ENCODE data around the gene SORCS3. TPM values are rescaled to one million over a fixed set of nuclear protein-coding genes. Genes with fewer than 3 reads are reported as not detected.
"Not testable (repeated sequence)": the region's sequence is repeated elsewhere in the genome, so short reads cannot be mapped to it uniquely, and the experiment has no call there.

The SORCS3 gene
- total RNA-seq, 2 donors from 2014 or later, result not detected

DNA sequence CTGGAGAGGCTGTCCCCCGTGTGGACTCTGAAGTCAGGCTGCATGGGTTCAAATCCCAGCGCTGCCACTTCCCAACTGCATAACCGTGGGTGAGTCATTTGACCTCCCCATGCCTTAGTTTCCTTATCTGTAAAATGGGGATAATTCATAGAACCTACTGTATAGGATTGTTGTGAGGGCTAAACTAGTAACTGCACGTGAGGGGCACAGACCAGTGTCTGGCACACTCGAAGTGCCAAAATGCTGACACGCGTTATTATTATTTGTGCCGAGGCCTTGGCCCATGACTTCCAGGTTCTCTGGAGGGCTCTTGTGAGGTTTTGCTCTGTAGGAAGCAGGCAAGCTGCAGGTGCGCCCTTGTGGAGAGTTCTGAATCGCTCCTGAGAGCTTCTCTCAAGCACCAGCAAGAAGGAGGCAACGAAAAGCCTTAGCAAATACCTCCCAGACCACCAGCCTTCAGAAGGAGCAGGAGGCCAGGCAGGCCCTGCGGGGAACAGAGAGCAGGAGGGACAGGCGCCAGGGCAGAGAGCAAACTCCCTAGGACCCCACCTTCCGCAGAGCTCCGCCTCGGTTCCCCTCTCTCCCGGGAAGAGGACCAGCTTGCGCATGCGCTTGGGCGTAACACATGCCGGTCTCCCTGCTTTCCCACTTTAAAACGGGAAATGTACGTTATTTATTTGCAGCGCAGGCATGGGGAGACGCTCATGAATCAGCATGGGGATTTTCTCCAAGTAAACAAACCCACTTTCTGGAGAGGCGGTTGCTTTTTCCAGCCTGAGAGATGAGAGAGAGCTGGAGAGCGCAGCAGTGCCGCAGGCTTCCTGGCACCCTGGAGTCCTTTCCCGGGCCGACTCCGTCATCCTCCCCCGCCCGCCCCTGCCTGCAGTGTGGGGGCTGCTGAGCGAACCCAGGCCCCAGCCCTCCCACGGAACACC is 39.6 kb downstream of the SORCS3 start:
- peak; percentile 67 for ATAC-seq
- intact Hi-C loops (cut with DNase I), result no loop called here

DNA sequence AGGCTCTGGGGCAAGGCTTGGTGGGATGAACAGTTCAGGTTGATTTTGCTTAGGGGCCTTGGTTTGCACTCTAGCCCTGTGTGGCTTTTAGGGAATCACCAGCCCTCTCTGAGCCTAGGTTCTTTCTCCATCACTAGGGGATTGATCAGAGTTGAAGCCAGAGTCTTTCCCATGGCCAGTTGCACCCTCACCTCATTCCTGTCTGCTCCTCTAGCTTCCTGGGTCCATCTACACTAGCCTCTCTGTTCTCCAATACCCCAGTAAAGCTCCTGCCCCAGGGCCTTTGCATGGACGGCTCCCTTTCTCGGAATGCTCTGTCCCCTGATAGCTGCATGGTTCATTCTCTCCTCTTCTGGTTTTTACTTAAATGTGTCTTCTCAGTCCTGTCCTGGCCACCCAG is 40.4 kb downstream of the SORCS3 start:
- DNase-seq (no peak), ATAC-seq (no peak)
- intact Hi-C loops (cut with DNase I), result no loop called here

More for the DNA sequence above, 39.6 kb downstream of the SORCS3 start:
- DNase-seq, result peak; percentile 26

DNA sequence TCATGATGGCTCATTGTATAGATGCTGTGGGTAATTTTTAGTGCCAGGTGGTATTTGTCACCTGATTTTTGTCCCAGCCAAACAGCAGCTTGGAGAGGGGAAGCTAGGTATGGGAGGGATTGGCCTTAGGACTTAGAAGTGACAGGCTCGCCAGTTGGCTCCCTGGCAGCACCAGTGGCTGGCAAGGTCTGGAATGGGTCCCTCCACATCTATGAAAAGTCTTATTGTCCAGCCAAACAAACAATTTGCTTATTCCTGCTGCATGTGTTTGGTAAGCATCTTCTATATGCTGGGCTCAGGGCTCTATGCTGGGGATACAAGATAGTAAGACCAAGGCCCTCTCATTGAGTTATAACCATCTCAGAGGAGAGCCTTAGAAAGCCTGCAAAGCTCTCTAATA is 42.5 kb downstream of the SORCS3 start:
- intact Hi-C loops (cut with DNase I), result no loop called here
- no peak for ATAC-seq
- DNase-seq, result no peak

DNA sequence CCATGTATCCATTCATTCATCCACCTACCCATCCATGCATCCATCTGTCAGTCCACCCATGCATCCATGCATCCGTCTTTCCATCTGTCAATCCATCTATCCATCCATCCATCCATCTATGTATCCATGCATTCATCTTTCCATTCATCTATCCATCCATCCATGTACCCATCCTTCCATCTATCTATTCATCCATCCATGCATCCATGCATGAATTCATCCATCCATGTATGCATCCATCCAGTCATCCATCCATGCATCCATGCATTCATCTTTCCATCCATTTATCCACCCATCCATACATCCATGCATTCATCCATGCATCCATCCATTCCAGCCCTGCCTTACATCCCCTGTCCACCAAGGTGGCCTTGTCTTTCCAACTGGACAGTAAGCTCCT is 45.7 kb downstream of the SORCS3 start:
- intact Hi-C loops (cut with DNase I), result no loop called here
- no peak for ATAC-seq
- DNase-seq, result no peak

DNA sequence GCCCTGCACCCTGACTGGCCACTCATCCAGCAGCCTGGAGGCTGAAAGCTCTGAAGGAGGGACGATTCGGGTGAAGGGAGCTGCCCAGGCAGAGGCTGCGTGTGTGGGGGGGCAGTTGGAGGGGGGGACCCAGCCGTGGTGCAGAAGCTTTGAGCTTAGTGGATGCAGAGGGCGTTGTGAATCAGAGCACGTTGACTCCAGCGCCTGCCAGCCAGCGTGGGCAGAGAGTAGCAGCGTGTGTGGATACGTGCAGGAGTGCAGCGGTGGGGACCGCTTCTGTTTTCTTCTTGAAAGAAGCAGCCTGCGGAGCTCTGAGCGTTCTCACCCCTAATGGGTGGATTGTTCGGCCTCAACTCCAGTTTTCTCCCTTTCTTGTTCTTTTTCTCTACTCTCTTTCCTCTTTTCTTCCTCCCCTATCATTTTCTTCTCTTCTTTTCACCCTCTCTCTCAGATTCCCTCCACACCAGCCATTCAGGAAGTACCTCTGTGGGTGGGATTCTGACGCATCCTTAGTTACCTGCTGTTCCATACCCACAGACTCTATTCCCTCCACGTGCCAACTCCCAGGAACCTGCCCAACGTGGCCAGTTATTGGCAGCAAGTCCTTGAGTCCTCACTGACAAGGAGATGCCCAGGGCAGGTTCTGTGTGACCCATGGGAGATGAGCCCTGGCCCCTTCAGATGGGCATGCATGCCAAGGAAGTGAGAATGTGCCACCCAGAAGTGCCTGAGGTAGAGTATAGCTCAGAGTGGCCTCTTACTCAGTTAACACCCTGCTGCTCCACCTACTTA is 47.4 kb downstream of the SORCS3 start:
- ATAC-seq, result no peak
- intact Hi-C loops (cut with DNase I), result no loop called here
- DNase-seq, result no peak

DNA sequence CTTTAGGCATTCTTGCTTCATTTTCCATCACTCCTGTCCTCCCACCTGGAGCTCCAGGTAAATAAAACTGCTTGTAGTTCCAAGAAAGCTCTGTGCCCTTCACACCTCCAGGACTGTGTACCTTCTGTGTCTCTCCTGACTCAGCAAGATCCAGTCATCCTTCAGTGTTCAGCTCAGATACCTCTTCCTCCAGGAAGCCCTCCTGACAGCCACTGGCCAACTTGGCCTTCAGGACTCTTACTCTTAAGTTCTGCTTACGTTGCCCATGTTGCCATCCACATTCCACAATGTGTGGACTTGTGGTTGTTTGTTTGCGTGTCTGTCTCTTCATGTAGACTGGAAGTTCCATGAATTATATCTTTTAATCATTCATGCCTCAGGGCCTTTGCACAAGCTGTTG is 48.0 kb downstream of the SORCS3 start:
- DNase-seq (no peak), ATAC-seq (no peak)
- intact Hi-C loops (cut with DNase I), result no loop called here

DNA sequence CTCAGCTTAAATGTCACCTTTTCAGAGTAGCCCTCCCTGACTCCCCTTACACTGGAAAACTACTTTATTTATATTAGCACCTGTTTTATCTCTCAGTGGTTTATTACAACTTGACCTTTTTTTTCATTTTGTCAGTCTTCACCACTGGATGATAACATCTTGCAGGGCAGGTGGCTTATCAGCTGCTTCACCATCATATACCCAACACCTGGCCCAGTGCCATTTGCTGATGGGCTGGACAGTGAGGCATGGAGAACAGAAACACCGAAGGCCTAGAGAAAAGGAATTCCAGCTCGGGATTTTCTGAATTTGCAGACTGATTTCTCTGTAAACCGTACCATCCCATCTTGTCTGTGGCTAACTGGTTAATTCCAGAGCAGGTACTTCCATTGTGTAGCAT is 48.5 kb downstream of the SORCS3 start:
- no peak for DNase-seq
- ATAC-seq, result no peak
- intact Hi-C loops (cut with DNase I), result no loop called here

DNA sequence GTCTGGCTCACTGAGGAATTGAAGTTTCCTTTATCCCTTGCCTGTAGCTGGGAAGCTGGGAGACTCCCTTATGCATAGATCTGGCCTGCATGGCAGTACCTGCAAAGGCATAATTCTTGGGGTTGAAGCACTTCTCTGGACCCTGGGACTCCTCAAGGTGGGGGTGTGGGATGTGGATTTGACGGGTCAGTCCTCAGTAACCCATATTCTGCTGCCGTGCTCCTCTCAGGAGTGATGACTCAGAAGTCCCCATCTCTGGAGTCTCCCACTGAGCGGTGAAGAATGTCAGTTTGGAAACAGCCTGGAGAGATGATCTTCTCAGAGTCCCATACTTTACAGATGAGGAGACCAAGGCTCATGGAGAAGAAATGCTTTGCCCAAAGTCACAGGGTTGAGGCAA is 49.0 kb downstream of the SORCS3 start:
- intact Hi-C loops (cut with DNase I), result no loop called here
- no peak for DNase-seq
- ATAC-seq, result no peak

DNA sequence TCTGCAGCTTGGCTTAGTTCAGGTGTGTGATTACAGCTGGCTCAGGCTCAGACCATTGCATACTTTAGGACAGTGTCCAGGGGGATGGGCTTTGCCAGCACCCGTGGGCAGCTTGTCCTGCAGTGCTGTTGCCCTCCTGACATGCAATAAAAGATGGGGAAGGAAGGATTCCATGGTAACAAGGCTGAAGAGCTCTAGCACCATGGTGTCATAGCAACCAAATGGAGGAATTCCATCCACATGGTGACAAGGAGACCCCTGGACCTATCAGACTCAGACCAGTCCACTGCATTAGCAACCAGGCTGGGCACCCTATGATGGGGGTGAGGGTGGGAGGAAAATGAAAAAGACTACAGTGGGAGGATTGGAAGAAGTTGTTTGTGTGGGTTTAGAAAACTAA is 49.9 kb downstream of the SORCS3 start:
- DNase-seq (no peak), ATAC-seq (no peak)

DNA sequence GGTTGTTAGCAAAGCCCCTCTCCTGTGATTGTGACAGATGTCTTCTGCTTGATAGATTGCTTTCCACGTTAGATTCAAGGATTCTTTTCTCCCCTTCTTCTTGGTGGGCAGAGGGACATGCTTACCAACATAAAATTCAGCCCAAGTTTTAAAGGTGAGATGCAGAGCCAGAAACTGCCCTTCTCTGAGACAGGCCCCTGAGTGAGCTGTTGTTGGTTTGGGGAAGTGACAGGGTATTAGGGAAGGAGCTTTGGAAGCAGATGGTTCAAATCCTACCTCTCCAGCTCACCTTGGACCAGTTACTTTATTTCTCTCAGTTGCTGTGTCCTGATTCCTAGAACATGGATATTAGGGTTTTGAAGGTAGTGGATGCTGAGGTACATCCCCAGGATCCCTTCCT is 53.0 kb downstream of the SORCS3 start:
- ATAC-seq (no peak), DNase-seq (no peak)
- intact Hi-C loops (cut with DNase I), result no loop called here

More for the DNA sequence above, 49.9 kb downstream of the SORCS3 start:
- intact Hi-C loops (cut with DNase I), result no loop called here

DNA sequence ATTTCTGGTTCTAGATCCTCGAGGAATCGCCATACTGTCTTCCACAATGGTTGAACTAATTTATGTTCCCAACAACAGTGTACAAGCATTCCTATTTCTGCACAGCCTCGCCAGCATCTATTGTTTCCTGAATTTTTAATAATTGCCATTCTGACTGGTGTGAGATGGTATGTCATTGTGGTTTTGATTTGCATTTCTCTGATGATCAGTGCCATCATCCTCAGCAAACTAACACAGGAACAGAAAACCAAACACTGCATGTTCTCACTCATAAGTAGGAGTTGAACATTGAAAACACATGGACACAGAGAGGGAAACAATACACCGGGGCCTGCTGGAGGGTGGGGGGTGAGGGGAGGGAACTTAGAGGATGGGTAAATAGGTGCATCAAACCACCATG is 62.2 kb downstream of the SORCS3 start:
- ATAC-seq; DNase-seq; intact Hi-C loops (cut with DNase I): not testable (repeated sequence)

DNA sequence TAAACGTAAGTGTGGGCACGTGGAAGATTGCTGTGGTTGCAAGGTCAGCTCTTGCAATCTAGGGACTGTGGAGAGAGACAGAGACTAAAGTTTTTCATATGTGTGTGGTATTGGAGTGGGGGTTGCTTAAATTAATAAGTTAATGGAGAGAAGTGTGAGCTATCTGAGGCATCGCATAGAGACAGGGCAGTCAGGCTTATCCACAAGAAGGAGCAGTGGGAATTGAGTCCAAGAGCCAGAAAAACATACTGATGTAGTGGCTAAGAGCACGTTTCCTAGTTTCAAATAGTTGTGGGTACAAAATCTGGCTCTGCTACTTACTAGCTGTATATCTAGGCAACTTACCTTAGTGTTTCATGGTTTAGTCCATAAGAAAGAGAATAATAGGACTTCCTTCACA is 65.8 kb downstream of the SORCS3 start:
- intact Hi-C loops (cut with DNase I), result no loop called here
- ATAC-seq (no peak), DNase-seq (no peak)

DNA sequence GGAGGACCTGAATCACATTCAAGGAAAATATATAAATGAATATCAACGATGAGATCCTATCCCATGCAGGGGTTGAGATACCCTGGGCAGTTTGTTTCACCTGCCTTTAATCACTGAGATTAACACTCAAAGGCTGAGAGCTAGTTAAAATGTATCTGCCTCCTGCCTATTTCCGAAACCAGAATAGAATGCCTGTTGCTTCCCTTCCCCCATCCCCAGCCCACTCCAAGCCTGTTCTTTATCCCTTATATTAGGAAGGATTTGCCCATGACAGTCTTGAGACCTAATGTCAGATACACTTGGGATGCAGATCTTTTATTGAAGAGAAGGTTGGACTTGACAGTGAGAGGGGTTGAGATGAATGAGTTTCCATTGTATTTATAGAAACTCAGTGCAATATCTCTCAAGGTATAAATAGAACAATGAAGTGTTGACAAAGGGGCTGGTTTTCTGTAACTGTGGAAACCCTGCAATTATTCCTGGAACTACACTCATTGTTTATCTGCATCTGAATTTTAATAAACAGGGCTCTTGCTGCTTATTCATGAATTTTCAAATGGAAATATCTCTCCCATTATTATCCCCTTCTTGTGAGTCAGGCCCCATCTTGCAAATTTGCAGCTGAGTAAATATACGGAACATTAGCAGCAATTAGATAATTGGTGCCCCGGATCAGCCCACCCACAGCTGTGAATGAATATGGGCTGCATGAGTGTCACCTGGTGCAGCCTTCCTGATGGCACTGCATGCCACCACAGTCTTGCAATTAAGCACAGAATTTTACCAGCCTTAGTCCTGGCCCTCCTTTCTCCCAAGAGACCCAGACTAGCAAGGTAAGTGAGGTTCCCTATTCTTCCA is 66.7 kb downstream of the SORCS3 start:
- ATAC-seq, result peak in 1 of 2 donors; percentile 30
- intact Hi-C loops (cut with DNase I), result no loop called here
- DNase-seq, result no peak

DNA sequence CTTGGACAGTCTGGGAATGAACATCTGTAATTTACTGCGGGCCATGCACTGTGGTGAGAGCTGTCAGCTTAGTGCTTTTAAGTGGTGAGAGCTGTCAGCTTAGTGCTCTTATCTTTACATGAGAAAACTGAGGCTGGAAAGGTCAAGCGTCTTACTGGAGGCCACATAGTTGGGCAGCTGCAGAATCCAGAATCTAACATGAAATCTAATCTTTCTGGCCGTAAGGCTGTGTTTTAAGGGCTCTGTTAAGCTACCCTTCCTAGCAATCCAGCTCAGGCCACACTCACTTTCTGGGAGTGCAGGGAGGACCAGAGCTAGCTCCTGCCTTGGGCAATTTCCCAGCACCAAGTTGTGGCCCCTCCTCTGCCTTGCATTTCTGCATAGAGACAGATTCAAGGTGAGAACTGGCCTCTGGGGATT is 70.2 kb downstream of the SORCS3 start:
- ATAC-seq, result peak; percentile 50 to 85
- intact Hi-C loops (cut with DNase I), result no loop called here

DNA sequence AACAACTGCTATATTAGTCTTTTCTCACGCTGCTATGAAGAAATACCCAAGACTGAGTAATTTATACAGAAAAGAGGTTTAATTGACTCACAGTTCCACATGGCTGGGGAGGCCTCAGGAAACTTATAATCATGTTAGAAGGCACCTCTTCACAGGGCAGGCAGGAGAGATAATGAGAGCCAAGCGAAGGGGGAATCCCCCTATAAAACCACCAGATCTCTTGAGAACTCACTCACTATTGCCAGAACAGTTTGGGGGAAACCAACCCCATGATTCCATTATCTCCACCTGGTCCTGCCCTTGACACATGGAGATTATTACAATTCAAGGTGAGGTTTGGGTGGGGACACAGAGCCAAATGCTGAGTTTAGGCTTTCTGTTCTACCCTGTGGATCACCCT is 89.5 kb downstream of the SORCS3 start:
- ATAC-seq; intact Hi-C loops (cut with DNase I); DNase-seq: not testable (repeated sequence)

More for the DNA sequence above, 70.2 kb downstream of the SORCS3 start:
- no peak for DNase-seq

DNA sequence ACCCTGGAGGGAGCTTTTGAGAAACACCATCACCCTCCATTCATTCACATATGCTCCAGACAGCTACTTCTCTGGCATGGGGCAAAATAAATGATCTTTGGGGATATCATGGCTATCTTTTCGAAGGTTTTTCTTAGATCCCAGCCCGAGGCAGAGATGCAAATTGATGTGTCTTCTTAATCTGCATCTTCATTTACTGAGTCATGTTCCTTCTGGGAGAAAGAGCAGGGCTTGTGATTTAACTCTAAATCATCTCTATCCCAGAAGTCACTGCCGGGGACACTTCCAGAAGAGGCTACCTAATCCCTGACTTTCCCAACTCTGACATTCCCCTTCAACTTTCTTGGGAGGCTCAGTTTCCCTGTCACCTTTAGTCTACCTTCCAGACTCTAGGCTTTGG is 90.1 kb downstream of the SORCS3 start:
- ATAC-seq (no peak), DNase-seq (no peak)
- intact Hi-C loops (cut with DNase I), result no loop called here

DNA sequence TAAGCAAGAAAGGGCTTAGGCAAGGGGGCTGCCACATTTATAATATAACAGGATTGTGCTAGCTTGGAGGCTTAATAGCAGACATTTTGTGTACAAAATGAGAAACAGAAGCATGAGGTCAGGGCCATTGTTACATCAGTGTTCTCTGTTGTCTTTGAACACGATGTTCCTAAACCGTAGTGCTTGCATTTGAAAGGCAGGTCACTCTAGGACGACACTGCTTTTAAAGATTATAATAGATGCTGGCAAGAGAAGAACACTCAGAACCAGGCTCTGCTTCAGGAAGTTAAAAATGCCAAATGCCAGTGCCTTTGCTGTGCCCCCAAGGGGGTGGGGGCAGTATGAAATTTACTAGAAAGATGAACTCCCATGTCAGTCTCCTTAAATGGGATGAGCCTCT is 91.1 kb downstream of the SORCS3 start:
- peak; percentile 50 to 86 for ATAC-seq
- intact Hi-C loops (cut with DNase I), result no loop called here
- no peak for DNase-seq

DNA sequence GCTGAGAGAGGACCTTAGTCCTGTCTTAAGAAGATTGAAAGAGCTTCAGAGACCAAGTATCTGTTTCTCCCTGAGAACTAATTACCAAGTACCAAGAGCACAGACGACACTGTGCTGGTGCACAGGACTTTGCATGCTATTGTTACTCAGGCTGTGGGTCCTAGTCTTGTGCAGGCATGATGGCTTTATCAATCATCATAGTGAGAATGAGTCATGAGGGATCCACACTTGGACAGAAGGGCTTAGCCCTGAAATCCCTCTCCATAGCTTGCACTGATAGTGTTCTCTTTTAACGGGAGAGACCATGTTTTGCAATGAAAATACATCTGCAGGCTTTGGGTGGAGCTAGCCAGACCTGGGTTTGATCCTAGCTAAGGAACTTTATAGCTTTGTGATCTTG is 93.3 kb downstream of the SORCS3 start:
- DNase-seq (no peak), ATAC-seq (peak in 1 of 2 donors; percentile 44)
- intact Hi-C loops (cut with DNase I), result no loop called here

DNA sequence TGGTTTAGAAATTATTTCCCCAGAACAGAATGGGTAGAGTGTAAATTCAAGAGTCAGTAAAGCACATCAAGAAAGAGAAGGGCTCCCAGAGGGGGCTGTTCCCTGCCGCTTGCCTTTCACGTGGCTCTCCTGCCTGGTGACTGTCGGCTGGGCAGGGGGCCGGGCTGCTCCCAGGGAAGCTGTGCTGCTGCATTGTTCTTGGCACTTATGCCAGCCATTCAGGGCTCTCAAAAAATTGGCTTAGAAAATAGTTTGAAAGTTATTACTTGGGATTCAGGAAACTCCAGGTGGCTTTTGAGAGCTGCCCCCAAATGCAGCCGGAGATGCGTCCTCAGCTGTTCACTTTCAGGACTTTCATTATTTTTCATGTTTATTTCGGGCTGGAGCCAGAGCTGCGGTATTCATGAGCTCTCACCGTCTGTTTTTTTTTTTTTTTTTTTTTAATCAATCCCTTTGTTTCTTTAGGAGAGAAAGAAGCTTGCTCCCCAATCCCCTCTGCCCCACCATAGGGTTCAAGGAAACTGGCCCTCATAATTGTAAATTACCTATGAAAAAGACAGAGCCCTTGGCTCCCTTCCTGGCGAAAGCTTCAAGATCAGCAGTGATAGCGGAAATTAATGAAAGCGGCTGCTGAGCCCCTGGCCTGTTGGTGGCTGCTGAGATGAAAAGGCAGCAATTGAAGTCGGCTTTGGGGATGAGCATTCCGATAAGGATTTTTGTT is 94.1 kb downstream of the SORCS3 start:
- peak in 1 of 2 donors; percentile 43 for ATAC-seq
- intact Hi-C loops (cut with DNase I), result no loop called here
- DNase-seq, result no peak

All from left cardiac atrium (tissue), 4 donors.